HCEC 1CT (cell line): ENCODE data around the gene CLDN14.

ENCODE experiments used
- DNase-seq: peaks from one replicate; pipeline ENCODE4 v3.0.0-alpha.2; 2017

The CLDN14 gene

GRCh38 chr21:36430841-36431240 lies 49.1 kb downstream of the CLDN14 start:
- DNase-seq = no peak

- peak; percentile 99 for DNase-seq
Observed at GRCh38 chr21:36429947-36430546, 49.9 kb downstream of the CLDN14 start.

DNA sequence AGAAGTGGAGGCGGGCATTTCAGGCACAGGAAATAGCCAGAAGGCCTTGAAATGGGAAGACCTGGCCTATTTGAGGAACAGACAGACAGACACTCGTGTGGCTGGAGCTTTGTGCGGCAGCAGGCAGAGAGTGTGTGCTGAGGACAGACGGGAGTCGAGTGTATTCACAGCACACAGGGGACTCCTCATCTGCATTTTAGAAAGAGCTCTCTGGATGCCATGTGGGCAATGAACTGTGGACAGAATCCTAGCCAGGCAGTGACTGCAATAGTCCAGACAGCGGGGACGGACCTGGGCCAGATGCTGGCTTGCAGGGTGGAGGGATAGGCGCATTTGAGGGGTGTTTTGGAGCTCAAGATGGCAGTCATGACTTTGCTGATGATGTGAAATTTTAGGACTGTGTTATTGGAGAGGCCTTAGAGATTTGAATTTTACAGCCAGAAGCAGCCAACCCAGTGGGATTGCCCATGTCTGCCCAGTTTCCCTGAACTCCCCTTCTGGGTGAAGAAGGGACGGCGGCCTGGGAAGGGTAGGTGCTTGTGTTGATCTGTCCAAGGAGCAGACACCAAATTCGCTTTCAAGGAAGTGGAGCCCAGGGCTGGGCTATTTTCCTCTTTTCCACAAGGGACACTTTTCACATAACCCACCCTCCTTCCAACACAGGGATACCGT lies 51.0 kb downstream of the CLDN14 start:
- no peak for DNase-seq

- DNase-seq = no peak
Observed at GRCh38 chr21:36427502-36427901, 52.4 kb downstream of the CLDN14 start.

DNA sequence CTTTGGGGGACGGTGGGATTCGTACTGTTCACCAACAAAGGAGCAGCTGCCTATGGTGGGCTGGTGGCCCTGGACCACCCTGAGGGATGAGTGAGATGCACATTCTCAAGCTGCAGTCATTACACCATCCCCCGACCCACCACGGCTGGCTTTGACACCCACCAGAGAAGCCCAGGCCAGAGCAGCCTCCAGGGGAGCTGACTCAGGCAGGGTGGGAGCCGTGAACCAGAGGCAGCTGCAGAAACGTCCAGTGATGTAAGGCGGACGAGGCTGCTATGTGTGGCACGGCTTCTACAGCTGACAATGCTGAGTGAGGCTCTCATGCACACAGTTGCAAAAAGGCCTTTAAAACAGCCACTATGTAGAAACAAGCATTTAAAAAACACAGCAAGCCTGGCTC lies 54.6 kb downstream of the CLDN14 start:
- no peak for DNase-seq

DNA sequence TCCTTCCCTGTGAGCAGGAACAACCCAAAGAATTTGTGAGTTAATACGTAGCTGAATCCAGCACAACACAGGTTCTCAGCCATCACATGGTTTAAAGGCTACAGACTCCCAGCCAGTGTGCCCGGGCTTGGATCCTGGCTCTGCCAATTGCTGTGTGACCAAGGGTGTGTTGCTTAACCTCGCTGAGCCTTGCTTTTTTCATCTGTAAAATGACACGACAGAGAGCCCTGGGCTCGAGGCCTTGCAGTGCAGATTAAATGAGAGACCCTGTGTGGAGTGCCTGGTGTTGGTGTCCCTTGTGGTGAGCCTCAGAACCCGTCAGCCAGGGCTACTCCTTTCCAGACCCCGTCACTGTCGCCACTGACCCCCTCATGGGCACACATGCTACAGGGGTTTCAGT lies 55.3 kb downstream of the CLDN14 start:
- no peak for DNase-seq

DNA sequence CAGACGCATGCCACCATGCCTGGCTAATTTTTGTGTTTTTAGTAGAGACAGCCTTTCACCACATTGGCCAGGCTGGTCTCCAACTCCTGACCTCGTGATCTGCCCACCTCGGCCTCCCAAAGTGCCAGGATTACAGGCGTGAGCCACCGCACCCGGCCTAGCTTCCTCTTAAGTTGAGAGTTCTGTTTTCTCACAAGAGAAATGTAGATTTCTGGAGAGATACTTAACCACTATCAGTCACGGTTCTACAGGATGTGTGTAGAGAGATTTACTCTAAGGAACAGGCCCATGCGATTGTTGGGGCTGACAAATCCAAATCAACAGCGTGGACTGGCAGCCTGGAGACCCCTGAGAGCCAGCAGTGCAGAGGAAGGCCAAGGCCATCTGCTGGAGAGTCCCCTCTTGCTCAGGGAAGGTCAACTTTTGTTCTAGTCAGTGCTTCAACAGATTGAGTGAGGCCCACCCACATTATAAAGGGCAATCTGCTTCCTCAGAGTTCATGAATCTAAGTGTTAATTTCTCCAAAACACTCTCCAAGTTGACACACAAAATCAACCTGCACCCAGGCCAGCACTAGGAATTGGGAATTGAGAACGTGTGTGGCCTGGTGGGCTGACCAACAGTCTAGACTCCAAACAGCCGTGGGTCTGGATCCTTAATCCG lies 56.0 kb downstream of the CLDN14 start:
- DNase-seq = no peak

DNA sequence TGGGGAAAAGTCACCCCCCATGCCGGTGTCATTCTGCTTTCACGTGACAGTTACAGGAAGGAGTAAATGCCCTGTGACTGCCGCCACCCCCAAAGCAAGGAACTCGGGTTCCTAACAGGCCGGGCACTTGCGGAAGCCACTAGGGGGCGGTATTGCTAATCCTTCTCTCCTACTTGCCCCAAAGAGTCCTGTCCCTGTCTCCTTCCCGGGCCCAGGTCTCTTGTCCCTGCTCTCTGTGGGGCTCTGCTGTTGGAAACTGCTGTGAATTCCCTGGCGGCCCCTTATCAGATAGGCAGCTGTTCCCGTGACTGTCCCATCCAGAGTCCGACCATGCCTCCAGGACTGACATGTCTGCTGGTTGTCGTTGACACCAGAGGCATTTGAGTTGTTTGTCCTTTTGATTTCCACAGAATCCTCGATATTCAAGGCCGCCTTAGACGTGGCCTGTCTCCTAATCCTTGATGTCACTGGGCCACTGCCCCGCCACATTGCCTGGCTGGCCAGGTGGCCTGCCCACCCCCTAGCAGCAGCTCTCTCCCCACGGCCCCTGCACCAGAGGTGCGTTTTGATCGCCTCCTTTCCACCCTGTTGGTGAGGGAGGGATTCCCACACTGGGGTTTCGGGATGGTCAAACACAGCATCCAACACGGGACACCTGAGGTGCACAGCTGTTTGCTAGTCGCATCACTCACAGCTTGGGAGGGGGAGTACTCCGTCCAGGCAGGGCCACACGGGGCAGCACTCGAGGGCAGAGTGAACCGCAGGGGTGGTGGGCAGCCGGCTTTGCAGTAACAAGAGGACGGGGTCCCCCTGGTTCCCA lies 57.4 kb downstream of the CLDN14 start:
- DNase-seq = peak; percentile 59

- no peak for DNase-seq
Observed at GRCh38 chr21:36420571-36421339, 59.2 kb downstream of the CLDN14 start.

- peak; percentile 85 for DNase-seq
Observed at GRCh38 chr21:36419996-36420395, 59.9 kb downstream of the CLDN14 start.

DNA sequence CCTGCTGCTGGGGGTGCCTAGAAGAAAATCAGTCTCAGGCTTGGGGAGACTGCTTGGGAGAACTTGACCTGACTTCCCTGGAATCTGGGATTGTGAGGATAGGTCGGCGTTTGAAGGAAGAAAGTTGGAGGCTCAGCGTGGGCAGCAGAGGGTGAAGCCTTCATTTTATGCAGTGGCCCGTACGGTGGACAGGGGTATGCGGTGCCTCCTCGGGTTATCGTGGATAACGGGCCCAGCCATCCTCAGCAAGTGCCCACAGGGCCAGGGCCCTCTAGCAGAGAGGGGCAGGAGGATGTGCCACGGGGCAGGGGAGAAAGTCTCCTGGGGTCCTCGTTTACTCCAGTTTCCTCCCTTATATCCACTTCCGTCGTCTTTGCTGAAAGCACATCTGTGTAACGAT lies 60.7 kb downstream of the CLDN14 start:
- DNase-seq = no peak

GRCh38 chr21:36415375-36415774 lies 64.5 kb downstream of the CLDN14 start:
- DNase-seq = no peak

DNA sequence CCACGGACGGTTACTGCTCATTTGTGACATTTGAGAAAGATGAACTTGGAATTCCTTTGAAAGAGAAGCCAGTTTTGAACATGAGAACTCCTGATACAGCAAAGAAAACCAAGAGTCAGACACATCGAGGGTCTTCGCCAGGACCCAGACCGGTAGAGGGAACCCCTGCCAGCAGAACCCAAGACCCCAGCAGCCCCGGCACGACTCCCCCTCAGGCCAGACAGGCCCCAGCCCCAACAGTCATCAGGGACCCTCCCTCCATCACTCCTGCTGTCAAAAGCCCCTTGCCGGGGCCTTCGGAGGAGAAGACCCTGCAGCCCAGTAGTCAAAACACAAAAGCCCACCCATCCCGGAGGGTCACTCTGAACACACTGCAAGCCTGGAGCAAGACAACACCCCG lies 67.0 kb downstream of the CLDN14 start:
- DNase-seq = no peak

DNA sequence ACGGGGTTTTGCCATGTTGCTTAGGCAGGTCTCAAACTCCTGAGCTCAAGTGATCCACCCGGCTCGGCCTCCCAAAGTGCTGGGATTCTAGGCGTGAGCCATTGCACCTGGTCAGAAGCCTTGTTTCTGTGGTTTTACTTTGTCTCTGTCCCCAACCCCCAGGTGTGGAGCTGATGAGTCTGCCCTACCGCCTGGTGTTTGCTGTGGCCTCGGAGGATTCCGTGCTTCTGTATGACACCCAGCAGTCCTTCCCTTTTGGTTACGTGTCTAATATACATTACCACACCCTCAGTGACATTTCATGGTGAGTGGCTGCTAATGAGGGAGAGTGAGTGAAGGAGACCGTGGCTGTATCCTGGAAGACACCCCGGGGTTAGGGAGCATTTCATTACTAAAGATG lies 68.6 kb downstream of the CLDN14 start:
- no peak for DNase-seq
